RWPE1 (cell line): ENCODE data around the gene OR6J1.

Experiments
- CTCF ChIA-PET: fragments of 350-600 bp; sonication (Branson Sonifier 250); formaldehyde crosslinking; extraction: SDS; loops from one replicate; lab custom pipeline; 2021; lab: Yijun Ruan, JAX
- POLR2A ChIA-PET: fragments of 400-600 bp; formaldehyde crosslinking; extraction: SDS; loops from one replicate; lab custom pipeline; 2020; ENCODE audit warnings: antibody characterized with exemption; ENCODE audit not compliant: low non-redundant PET; lab: Yijun Ruan, JAX
- DNase-seq: peaks from one replicate; pipeline ENCODE4 v3.0.0; 2012; ENCODE audit warnings: low spot score
- H3K27ac ChIP-seq: fragments of 450-650 bp; 2 replicates; pipeline ENCODE4 v1.5.1; 2017
- TF ChIP-seq, protein P1 (sequence below): fragments of 450-650 bp; conservative IDR thresholded peaks from 2 replicates; pipeline ENCODE4 v1.5.1; 2017; ENCODE audit warnings: low read depth, mild to moderate bottlenecking

Gene OR6J1

GRCh38 chr14:22601456-22601855 is 42.7 kb downstream of the OR6J1 start:
- no peak overlapping the region for H3K27ac ChIP-seq
- no peak for DNase-seq
- TF ChIP-seq, protein P1, sequence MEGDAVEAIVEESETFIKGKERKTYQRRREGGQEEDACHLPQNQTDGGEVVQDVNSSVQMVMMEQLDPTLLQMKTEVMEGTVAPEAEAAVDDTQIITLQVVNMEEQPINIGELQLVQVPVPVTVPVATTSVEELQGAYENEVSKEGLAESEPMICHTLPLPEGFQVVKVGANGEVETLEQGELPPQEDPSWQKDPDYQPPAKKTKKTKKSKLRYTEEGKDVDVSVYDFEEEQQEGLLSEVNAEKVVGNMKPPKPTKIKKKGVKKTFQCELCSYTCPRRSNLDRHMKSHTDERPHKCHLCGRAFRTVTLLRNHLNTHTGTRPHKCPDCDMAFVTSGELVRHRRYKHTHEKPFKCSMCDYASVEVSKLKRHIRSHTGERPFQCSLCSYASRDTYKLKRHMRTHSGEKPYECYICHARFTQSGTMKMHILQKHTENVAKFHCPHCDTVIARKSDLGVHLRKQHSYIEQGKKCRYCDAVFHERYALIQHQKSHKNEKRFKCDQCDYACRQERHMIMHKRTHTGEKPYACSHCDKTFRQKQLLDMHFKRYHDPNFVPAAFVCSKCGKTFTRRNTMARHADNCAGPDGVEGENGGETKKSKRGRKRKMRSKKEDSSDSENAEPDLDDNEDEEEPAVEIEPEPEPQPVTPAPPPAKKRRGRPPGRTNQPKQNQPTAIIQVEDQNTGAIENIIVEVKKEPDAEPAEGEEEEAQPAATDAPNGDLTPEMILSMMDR: no peak
- ChIA-PET CTCF (interaction anchor here (1.1 kb wide), 1 partner anchor 30 kb away, joined by 3 read pairs; no protein-coding TSS in a partner anchor), POLR2A (no interaction called here)

DNA sequence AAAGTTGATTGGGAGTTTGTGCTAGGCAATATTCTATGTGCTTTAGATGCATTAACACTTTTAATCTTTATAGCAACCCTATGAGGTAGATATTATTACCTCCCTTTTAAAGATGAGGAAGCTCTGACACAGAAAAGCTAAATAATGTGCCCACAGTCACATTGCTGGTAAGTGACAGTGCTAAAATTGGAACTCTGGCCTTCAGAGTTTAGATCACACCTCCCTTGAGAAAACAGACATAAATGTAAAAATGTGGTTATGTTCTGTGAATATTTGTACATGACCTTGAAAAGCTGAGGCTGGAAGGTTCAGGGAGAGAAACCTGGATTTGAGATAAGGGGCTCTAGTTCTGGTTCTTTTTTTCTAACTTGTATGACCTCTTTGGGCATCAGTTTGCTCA is 44.1 kb downstream of the OR6J1 start:
- CTCF ChIA-PET: interaction anchor here (0.7 to 1.8 kb wide), 2 partner anchors 10 to 580 kb away, joined by 3 to 6 read pairs; partner anchors contain the start of gene DAD1
- TF ChIP-seq, protein P1: no peak
- H3K27ac ChIP-seq: no peak overlapping the region
- POLR2A ChIA-PET: no interaction called here
- no peak for DNase-seq

GRCh38 chr14:22599349-22599748 is 44.8 kb downstream of the OR6J1 start:
- ChIA-PET CTCF (interaction anchor here (0.5 to 1.8 kb wide), 8 partner anchors 8 to 581 kb away, joined by 3 to 7 read pairs (median 5); partner anchors contain the start of gene DAD1), POLR2A (interaction anchor here (0.6 kb wide), 1 partner anchor 41 kb away, joined by 5 read pairs; no protein-coding TSS in a partner anchor)
- TF ChIP-seq, protein P1: no peak
- H3K27ac ChIP-seq: peak overlapping the region; percentile 93
- DNase-seq: no peak

- TF ChIP-seq, protein P1: no peak; the same call in 1 of the 2 replicates
- ChIA-PET CTCF (interaction anchor here (0.5 to 1.8 kb wide), 8 partner anchors 9 to 857 kb away, joined by 3 to 7 read pairs (median 5); partner anchors contain the start of gene DAD1), POLR2A (interaction anchor here (0.6 to 0.8 kb wide), 2 partner anchors 10 to 41 kb away, joined by 5 read pairs; partner anchors contain the start of gene DAD1)
- peak overlapping the region; percentile 93 for H3K27ac ChIP-seq
- DNase-seq: peak; percentile 75
These were observed 45.3 kb downstream of the OR6J1 start for GRCh38 chr14:22598896-22599244.

DNA sequence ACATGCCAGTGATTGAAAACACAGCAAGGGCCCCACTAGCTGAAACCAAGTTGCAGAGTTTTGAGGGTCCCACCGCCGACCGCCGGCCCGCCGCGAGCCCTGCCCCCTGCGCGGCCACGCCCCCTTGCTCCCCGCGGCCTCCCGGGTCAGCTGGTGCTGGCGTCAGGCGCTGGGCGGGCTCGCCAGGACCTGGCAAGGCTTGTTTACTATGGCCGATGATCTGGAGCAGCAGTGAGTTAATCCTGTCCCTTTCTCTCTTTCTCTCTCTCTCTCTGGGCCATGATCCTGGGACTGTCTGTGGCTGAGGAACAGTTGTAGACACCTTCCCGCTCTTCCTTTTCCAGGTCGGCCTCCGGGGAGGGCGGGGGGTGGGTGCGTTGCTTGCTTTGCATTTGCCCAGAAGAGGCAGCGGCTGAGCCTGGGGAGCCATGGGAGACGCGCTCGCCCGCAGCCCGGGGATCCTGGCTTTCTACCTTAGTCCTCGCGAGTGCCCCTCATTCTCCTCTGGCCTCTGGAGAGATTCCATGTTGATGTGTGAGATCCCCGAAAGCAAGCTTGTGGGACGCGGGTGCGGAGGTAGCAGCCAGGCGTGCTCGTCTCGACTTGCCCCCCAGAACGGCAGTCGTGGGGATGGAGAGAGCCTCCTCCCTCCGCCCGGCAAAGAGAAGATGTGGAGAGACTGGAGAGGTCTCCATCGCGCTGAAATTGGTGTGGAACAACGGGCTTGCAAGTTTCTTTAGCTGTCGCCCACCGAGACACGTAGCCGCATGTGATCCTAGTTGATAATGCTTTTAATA is 45.9 kb downstream of the OR6J1 start, which contains the start of gene ABHD4:
ABHD4 (plus strand) TSS at position 202 of the 797 bp plus-strand sequence; CDS start at position 209, 7 bp downstream.
- ChIA-PET POLR2A (interaction anchor here (0.7 to 0.8 kb wide), 2 partner anchors 9 to 49 kb away, joined by 3 to 5 read pairs; partner anchors contain the start of gene DAD1), CTCF (interaction anchor here (0.6 to 1.8 kb wide), 8 partner anchors 9 to 856 kb away, joined by 3 to 7 read pairs (median 5); partner anchors contain the start of gene DAD1)
- peak; percentile 65 for DNase-seq
- TF ChIP-seq, protein P1: no peak
- H3K27ac ChIP-seq: peak within 1 kb of the TSS; percentile 93

DNA sequence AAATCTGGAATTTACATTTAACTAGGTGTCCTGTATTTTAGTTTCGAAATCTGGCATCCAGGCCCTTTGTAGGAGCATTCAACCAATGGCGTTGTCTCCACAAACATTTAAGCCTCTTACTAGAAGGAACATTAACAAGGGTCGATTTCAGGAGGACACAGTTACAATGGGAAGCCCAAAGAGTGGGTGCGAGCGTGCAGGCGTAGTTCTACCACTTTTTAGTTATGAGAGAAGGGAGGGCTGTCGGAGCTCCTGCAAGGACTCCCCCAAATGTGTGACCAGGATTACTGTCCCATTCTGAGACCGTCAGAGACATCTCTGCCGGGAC is 46.4 kb downstream of the OR6J1 start:
- TF ChIP-seq, protein P1: no peak
- ChIA-PET CTCF (interaction anchor here (0.8 kb wide), 1 partner anchor 55 kb away, joined by 3 read pairs; no protein-coding TSS in a partner anchor), POLR2A (interaction anchor here (0.7 kb wide), 1 partner anchor 48 kb away, joined by 3 read pairs; no protein-coding TSS in a partner anchor)
- no peak for DNase-seq
- H3K27ac ChIP-seq: peak overlapping the region; percentile 93
